IMR-90 (cell line): Measurements from ENCODE around the gene CLDN19.

Source experiments
- BHLHE40 ChIP-seq: fragments of 150-350 bp; IDR thresholded peaks from 2 replicates; pipeline ENCODE4 v1.6.1; 2016; ENCODE audit warnings: mild to moderate bottlenecking, low read depth, low read length
- CEBPB ChIP-seq: IDR thresholded peaks from 2 replicates; pipeline ENCODE4 v1.6.1; 2012; ENCODE audit warnings: low read depth, low read length, improper control_type of control experiment
- CHD1 ChIP-seq: IDR thresholded peaks from 2 replicates; pipeline ENCODE4 v1.6.1; 2012; ENCODE audit warnings: low read depth, low read length, improper control_type of control experiment
- CTCF ChIP-seq: conservative IDR thresholded peaks from 2 replicates; pipeline ENCODE4 v1.5.1; 2012; ENCODE audit warnings: mild to moderate bottlenecking, low read depth, low read length, improper control_type of control experiment
- ELK1 ChIP-seq: fragments of 150-350 bp; IDR thresholded peaks from 2 replicates; pipeline ENCODE4 v1.6.1; 2016; ENCODE audit warnings: low read depth, mild to moderate bottlenecking, low read length, moderate library complexity, borderline replicate concordance
- MXI1 ChIP-seq: IDR thresholded peaks from 2 replicates; pipeline ENCODE4 v1.6.1; 2012; ENCODE audit warnings: low read depth, mild to moderate bottlenecking, low read length, moderate library complexity, borderline replicate concordance
- POLR2A ChIP-seq: IDR thresholded peaks from 2 replicates; pipeline ENCODE4 v1.6.1; 2012; ENCODE audit warnings: mild to moderate bottlenecking, low read depth, low read length
- RAD21 ChIP-seq: IDR thresholded peaks from 2 replicates; pipeline ENCODE4 v1.6.1; 2012; ENCODE audit warnings: low read length, improper control_type of control experiment
- USF2 ChIP-seq: fragments of 150-350 bp; IDR thresholded peaks from 2 replicates; pipeline ENCODE4 v1.6.1; 2017; ENCODE audit warnings: mild to moderate bottlenecking, antibody characterized with exemption, low read length, low read depth

- TF ChIP-seq POLR2A: no peak
- TF ChIP-seq CTCF: no peak
- TF ChIP-seq CHD1: no peak
- TF ChIP-seq MXI1: no peak
- no peak for TF ChIP-seq CEBPB
- TF ChIP-seq USF2: no peak
- TF ChIP-seq ELK1: no peak
- no peak for TF ChIP-seq BHLHE40
- no peak for TF ChIP-seq RAD21
Observed at GRCh38 chr1:42750041-42750440, 10.0 kb upstream of the CLDN19 start.
